Measurements from ENCODE around the gene PLD1. TPM values are rescaled to one million over a fixed set of nuclear protein-coding genes. Genes with fewer than 3 reads are reported as not detected.

Gene PLD1
- total and polyA plus RNA-seq, 4 donors: 4.9 to 31.5 (median 18.6) TPM

DNA sequence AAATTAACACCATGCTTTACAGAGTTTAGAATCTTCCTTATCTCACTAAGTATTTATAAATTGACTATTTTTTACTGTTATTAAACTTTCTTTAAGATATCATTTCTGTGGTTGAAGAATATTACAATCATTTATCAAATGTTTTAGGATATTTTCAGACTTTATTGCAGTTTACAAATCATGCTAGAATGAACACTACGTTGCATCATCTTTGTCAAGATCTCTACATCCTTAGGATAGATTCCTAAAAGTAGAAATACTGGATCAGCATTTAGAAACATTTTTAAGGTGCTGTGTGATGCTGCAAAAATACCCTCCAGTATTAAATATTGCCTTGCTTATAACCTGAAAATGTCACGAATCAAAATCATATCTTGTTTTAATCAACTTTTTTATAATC, 2.5 kb upstream of the PLD1 start:
- Histone ChIP-seq H3K36me3 (ENCODE audit: control insufficient read depth in 4 of 4, insufficient read depth in 3 of 4, low read depth in 1 of 4, low read length in 3 of 4) (no peaks in the 10 kb centered on the region), H3K4me3 (ENCODE audit: low read depth in 1 of 3, low read length in 3 of 3) (no peak overlapping the region), H3K9me3 (ENCODE audit: control insufficient read depth in 4 of 4, low read length in 3 of 4) (no peaks in the 10 kb centered on the region), H3K9ac (ENCODE audit: low read depth in 1 of 2, low read length in 2 of 2) (no peak overlapping the region), H3K27me3 (ENCODE audit: control insufficient read depth in 4 of 4, insufficient read depth in 4 of 4, low read length in 3 of 4) (no peaks in the 10 kb centered on the region), H3K27ac (ENCODE audit: low read depth in 1 of 2, low read length in 2 of 2) (no peak overlapping the region), H3K4me1 (ENCODE audit: control insufficient read depth in 4 of 4, insufficient read depth in 4 of 4, low read length in 3 of 4) (peaks cover 2 to 22% (median 11%) of the 10 kb centered on the region in 4 donors)
- WGBS: 95% methylated on average over 2 of the region's 2 CpGs
- no peak for DNase-seq (ENCODE audit: low spot score)
- TF ChIP-seq, protein P1, sequence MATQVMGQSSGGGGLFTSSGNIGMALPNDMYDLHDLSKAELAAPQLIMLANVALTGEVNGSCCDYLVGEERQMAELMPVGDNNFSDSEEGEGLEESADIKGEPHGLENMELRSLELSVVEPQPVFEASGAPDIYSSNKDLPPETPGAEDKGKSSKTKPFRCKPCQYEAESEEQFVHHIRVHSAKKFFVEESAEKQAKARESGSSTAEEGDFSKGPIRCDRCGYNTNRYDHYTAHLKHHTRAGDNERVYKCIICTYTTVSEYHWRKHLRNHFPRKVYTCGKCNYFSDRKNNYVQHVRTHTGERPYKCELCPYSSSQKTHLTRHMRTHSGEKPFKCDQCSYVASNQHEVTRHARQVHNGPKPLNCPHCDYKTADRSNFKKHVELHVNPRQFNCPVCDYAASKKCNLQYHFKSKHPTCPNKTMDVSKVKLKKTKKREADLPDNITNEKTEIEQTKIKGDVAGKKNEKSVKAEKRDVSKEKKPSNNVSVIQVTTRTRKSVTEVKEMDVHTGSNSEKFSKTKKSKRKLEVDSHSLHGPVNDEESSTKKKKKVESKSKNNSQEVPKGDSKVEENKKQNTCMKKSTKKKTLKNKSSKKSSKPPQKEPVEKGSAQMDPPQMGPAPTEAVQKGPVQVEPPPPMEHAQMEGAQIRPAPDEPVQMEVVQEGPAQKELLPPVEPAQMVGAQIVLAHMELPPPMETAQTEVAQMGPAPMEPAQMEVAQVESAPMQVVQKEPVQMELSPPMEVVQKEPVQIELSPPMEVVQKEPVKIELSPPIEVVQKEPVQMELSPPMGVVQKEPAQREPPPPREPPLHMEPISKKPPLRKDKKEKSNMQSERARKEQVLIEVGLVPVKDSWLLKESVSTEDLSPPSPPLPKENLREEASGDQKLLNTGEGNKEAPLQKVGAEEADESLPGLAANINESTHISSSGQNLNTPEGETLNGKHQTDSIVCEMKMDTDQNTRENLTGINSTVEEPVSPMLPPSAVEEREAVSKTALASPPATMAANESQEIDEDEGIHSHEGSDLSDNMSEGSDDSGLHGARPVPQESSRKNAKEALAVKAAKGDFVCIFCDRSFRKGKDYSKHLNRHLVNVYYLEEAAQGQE (IDR thresholded peaks at IDR 0.05): no peak
- no peak for TF ChIP-seq HNF4A (conservative IDR thresholded peaks at IDR 0.05)
- TF ChIP-seq HNF4G (IDR thresholded peaks at IDR 0.05): no peak
- TF ChIP-seq FOXA1 (IDR thresholded peaks at IDR 0.05): no peak
- no peak for TF ChIP-seq JUND (IDR thresholded peaks at IDR 0.05)
- TF ChIP-seq, protein P2, sequence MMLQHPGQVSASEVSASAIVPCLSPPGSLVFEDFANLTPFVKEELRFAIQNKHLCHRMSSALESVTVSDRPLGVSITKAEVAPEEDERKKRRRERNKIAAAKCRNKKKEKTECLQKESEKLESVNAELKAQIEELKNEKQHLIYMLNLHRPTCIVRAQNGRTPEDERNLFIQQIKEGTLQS (IDR thresholded peaks at IDR 0.05): no peak
- TF ChIP-seq, protein P3, sequence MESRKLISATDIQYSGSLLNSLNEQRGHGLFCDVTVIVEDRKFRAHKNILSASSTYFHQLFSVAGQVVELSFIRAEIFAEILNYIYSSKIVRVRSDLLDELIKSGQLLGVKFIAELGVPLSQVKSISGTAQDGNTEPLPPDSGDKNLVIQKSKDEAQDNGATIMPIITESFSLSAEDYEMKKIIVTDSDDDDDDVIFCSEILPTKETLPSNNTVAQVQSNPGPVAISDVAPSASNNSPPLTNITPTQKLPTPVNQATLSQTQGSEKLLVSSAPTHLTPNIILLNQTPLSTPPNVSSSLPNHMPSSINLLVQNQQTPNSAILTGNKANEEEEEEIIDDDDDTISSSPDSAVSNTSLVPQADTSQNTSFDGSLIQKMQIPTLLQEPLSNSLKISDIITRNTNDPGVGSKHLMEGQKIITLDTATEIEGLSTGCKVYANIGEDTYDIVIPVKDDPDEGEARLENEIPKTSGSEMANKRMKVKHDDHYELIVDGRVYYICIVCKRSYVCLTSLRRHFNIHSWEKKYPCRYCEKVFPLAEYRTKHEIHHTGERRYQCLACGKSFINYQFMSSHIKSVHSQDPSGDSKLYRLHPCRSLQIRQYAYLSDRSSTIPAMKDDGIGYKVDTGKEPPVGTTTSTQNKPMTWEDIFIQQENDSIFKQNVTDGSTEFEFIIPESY (IDR thresholded peaks at IDR 0.05): no peak
- no peak for TF ChIP-seq SP1 (IDR thresholded peaks at IDR 0.05)
- TF ChIP-seq RXRA (IDR thresholded peaks at IDR 0.05): no peak
- TF ChIP-seq EGR1 (IDR thresholded peaks at IDR 0.05; ENCODE audit: low read depth in 2 of 2): no peak
- TF ChIP-seq RAD21 (IDR thresholded peaks at IDR 0.05): no peak

DNA sequence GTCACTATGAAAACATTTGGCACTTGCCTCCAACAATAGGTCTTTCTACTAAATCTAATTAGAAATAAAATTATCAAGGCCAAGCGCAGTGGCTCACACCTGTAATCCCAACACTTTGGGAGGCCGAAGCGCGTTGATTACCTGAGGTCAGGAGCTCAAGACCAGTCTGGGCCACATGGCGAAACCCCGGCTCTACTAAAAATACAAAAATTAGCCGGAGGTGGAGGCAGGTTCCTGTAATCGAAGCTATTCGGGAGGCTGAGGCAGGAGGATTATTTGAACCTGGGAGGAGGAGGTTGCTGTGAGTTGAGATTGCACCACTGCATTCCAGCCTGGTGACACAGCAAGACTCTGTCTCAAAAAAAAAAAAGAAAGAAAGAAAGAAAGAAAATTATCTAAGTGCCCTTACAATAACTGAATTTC, 1.6 kb upstream of the PLD1 start:
- no peak for TF ChIP-seq TAF1 (conservative IDR thresholded peaks at IDR 0.05)
- TF ChIP-seq, protein P1 (IDR thresholded peaks at IDR 0.05): no peak
- no peak for TF ChIP-seq FOXA2 (IDR thresholded peaks at IDR 0.05)
- no peak for TF ChIP-seq NR2F2 (IDR thresholded peaks at IDR 0.05)
- no peak for TF ChIP-seq HNF4A (conservative IDR thresholded peaks at IDR 0.05)
- TF ChIP-seq, protein P2 (IDR thresholded peaks at IDR 0.05): no peak
- no peak for TF ChIP-seq YY1 (IDR thresholded peaks at IDR 0.05)
- Histone ChIP-seq H3K4me3 (ENCODE audit: low read depth in 1 of 3, low read length in 3 of 3) (no peak overlapping the region), H3K27ac (ENCODE audit: low read depth in 1 of 2, low read length in 2 of 2) (no peak overlapping the region), H3K27me3 (ENCODE audit: control insufficient read depth in 4 of 4, insufficient read depth in 4 of 4, low read length in 3 of 4) (no peaks in the 10 kb centered on the region), H3K36me3 (ENCODE audit: control insufficient read depth in 4 of 4, insufficient read depth in 3 of 4, low read depth in 1 of 4, low read length in 3 of 4) (no peaks in the 10 kb centered on the region), H3K4me1 (ENCODE audit: control insufficient read depth in 4 of 4, insufficient read depth in 4 of 4, low read length in 3 of 4) (peaks cover 2 to 22% (median 11%) of the 10 kb centered on the region in 4 donors), H3K9ac (ENCODE audit: low read depth in 1 of 2, low read length in 2 of 2) (no peak overlapping the region), H3K9me3 (ENCODE audit: control insufficient read depth in 4 of 4, low read length in 3 of 4) (no peaks in the 10 kb centered on the region)
- 98% methylated on average over 9 of the region's 9 CpGs for WGBS
- no peak for DNase-seq (ENCODE audit: low spot score)
